ENCODE measurements around the gene GNAS. TPM values are rescaled to one million over a fixed set of nuclear protein-coding genes. Genes with fewer than 3 reads are reported as not detected.

The GNAS gene
- total and polyA plus RNA-seq, 12 donors = 614 to 6,333 (median 1,418) TPM

GRCh38 chr20:58910473-58910872 is 58.0 kb downstream of the GNAS start:
- intact Hi-C loops (cut with DNase I) = no loop called here
- peaks cover 27 to 31% of the 10 kb centered on the region in 2 donors for H3K4me1 ChIP-seq (replicated peaks in 1 of 2)
- H3K4me3 ChIP-seq = no peak overlapping the region
- H3K36me3 ChIP-seq (replicated peaks in 1 of 2) = peaks cover 0 to 54% of the 10 kb centered on the region in 2 donors
- no peaks in the 10 kb centered on the region for H3K27me3 ChIP-seq
- 90 to 93% (median 92%) methylated on average over 14 of the region's 14 CpGs for WGBS, 4 donors
- no peak overlapping the region for H3K27ac ChIP-seq
- TF ChIP-seq POLR2A (IDR thresholded peaks at IDR 0.05) (no peak), CTCF (IDR thresholded peaks at IDR 0.05) (no peak)
- DNase-seq = peak in 1 of 7 donors; percentile 54
- H3K9me3 ChIP-seq (replicated peaks in 1 of 3) = no peaks in the 10 kb centered on the region

DNA sequence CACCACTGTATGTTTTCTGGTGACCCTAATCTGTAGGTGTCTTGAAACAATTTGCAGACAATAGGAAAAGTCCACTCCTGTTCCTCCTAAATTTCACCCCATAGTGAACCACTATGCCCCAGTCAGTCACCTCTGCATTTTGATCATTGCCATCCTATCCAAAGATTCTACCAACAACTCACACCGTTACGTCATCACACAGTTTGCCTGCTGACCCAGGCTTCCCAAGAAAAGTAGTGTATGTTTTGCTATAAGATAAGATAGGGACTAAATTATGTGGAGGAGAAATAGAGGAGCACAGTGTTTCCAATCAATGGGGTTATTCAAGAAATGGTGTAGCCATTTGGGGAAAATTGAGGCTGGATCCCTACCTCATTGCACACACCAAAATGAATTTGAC is 58.8 kb downstream of the GNAS start:
- H3K36me3 ChIP-seq (replicated peaks in 1 of 2) = peaks cover 0 to 46% of the 10 kb centered on the region in 2 donors
- H3K27me3 ChIP-seq = no peaks in the 10 kb centered on the region
- 92 to 99% (median 97%) methylated on average over 2 of the region's 2 CpGs for WGBS, 4 donors
- H3K4me3 ChIP-seq = no peak overlapping the region
- H3K4me1 ChIP-seq (replicated peaks in 1 of 2) = peaks cover 26 to 29% of the 10 kb centered on the region in 2 donors
- H3K9me3 ChIP-seq (replicated peaks in 1 of 3) = no peaks in the 10 kb centered on the region
- TF ChIP-seq CTCF (IDR thresholded peaks at IDR 0.05) (no peak), POLR2A (IDR thresholded peaks at IDR 0.05) (no peak)
- no peak for DNase-seq
- no peak overlapping the region for H3K27ac ChIP-seq
- intact Hi-C loops (cut with DNase I) = no loop called here

- no peaks in the 10 kb centered on the region for H3K9me3 ChIP-seq (replicated peaks in 1 of 3)
- no peak overlapping the region for H3K27ac ChIP-seq
- H3K4me3 ChIP-seq = no peak overlapping the region
- peak in 1 of 7 donors; percentile 51 for DNase-seq
- H3K36me3 ChIP-seq (replicated peaks in 1 of 2) = peaks cover 0 to 39% of the 10 kb centered on the region in 2 donors
- intact Hi-C loops (cut with DNase I) = no loop called here
- peaks cover 19 to 23% of the 10 kb centered on the region in 2 donors for H3K4me1 ChIP-seq (replicated peaks in 1 of 2)
- H3K27me3 ChIP-seq = no peaks in the 10 kb centered on the region
- WGBS, 4 donors = 69 to 83% (median 74%) methylated on average over 2 to 3 of the region's 3 CpGs
- no peak for TF ChIP-seq POLR2A (IDR thresholded peaks at IDR 0.05)
- TF ChIP-seq CTCF (IDR thresholded peaks at IDR 0.05) = no peak
Measured at GRCh38 chr20:58911970-58912369, 59.5 kb downstream of the GNAS start.

DNA sequence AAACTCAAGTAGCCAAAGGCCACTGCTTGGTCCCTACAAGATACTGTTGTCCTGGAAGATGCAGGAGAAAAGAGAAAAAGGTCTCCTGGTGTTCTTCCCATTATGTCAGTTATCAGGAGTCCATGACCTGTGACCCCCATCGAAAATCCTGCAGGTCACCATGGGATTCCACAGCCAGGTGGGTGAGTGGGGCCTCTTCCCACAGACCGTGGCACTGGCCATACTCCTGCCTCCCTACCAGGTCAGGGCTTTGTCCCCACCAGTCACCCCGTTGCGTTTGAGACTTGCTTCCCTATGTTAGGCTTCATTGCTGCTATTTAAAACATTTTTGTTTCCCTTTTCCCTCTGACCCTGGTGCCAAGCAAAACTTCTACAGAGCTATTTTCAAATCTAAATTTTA is 60.6 kb downstream of the GNAS start:
- no peaks in the 10 kb centered on the region for H3K27me3 ChIP-seq
- no peak overlapping the region for H3K4me3 ChIP-seq

More for the DNA sequence above, 60.6 kb downstream of the GNAS start:
- Histone ChIP-seq H3K36me3 (replicated peaks in 1 of 2) (peaks cover 0 to 37% of the 10 kb centered on the region in 2 donors), H3K9me3 (replicated peaks in 1 of 3) (no peaks in the 10 kb centered on the region), H3K4me1 (replicated peaks in 1 of 2) (peaks cover 10 to 11% of the 10 kb centered on the region in 2 donors), H3K27ac (no peak overlapping the region)
- peak in 1 of 7 donors; percentile 53 for DNase-seq
- 78 to 83% (median 79%) methylated on average over 4 of the region's 4 CpGs for WGBS, 4 donors
- intact Hi-C loops (cut with DNase I) = no loop called here
- TF ChIP-seq POLR2A (IDR thresholded peaks at IDR 0.05) = no peak
- no peak for TF ChIP-seq CTCF (IDR thresholded peaks at IDR 0.05)
